Inferior parietal cortex (tissue), 1 donor: Measurements from ENCODE around the gene FADS3.
A peak's percentile ranks its signal among the peaks of the same experiment; 100 is the strongest.

Experiments used
- DNase-seq: peaks from one replicate; pipeline ENCODE4 v3.0.0-alpha.2; 2016; ENCODE audit errors: extremely low spot score

Gene FADS3

DNA sequence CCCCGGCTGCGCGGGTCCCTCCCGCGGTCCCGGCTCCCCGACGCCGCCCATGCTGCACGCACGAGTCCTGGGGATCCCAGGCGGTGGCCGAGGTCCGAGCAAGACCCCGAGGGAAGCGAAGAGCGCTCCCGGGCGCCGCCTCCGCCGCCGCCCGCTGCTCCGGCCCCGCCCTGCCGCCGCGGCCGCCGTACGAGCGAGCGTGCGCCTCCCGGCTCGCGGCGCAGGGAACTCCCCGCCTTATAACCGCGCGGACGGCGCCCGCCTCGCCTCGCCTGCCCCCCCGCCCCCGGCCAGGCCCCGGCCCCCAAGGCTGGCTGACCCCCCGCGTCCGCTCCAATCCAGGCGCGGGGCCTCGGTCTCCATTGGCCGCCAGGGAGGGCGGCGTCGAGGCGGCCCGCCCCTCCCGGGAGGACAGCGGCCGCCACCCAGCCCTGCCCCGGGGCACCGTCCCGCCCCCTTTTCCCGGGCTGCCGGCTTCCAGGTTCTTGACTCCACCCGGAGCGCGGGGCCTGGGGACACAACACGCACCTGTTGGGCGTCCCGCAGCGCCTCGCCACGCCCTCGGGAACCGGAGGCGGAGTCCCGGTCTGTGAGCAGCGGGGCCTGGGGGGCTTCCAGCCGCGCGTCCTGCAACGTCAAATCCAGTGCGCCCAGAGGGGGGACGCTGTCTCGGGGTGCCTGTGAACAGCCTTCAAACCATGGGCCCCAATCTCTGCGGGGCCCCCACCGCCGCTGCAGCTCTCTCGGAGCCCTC lies at the start of gene FADS3:
Gene FADS3 (minus strand): TSS at position 215 of the 754 bp plus-strand sequence. CDS start 164 bp downstream, at position 51.
- DNase-seq: peak; percentile 75

- DNase-seq: no peak
Observed at GRCh38 chr11:61940466-61940865, 49.1 kb upstream of the FADS3 start.

- no peak for DNase-seq
Observed at GRCh38 chr11:61935861-61936260, 44.5 kb upstream of the FADS3 start.

GRCh38 chr11:61930933-61931332 lies 39.6 kb upstream of the FADS3 start:
- DNase-seq: no peak

- DNase-seq: no peak
Observed at GRCh38 chr11:61928606-61929005, 37.3 kb upstream of the FADS3 start.

DNA sequence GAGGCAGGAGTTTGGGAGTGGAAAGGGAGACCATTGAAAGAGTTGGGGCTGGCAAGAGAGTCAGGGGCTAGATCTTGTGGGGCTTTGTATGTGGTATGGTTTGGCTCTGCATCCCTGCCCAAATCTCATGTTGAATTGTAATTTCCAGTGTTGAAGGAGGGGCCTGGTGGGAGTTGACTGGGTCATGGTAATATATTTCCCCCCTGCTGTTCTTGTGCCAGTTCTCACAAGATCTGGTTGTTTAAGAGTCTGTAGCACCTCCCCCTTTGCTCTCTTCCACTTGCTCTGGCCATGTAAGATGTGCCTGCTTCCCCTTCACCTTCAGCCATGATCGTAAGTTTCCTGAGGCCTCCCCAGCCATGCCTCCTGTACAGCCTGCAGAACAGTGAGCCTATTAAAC lies 36.2 kb upstream of the FADS3 start:
- no peak for DNase-seq

DNA sequence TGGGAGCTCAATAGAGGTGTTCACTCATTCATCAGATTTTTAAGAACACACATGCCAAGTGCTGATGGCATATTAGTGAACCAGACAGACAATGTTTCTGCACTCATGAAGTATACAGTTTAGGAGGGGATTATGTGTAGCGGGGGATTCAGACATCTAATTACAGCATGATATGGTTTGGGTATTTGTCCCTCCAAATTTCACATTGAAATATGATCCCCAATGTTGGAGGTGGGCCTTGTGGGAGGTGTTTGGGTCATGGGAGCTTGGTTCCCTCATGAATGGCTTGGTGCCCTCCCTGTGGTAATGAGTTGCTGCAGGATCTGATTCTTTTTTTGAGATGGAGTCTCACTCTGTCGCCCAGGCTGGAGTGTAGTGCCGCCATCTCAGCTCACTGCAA lies 34.9 kb upstream of the FADS3 start:
- DNase-seq: no peak

- no peak for DNase-seq
Observed at GRCh38 chr11:61925736-61926135, 34.4 kb upstream of the FADS3 start.

DNA sequence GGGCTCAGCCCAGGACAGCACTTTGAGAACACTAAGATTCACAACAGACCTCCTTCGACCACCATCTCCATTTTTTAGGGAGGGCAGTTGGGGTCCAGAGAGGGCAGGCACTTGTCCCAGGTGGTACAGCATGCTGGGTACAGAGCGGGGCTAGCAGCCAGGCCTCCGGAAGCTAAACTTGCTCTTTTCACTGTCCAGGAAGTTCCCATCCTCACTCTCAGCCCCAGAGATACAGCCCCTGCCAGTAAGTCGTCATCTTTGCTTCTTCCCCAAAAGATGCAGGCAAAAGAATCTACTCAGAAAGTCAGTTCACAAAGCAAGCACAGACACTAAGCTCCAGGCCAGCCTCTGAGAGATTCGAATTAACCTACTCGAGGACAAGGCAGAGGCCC lies 32.7 kb upstream of the FADS3 start:
- no peak for DNase-seq

DNA sequence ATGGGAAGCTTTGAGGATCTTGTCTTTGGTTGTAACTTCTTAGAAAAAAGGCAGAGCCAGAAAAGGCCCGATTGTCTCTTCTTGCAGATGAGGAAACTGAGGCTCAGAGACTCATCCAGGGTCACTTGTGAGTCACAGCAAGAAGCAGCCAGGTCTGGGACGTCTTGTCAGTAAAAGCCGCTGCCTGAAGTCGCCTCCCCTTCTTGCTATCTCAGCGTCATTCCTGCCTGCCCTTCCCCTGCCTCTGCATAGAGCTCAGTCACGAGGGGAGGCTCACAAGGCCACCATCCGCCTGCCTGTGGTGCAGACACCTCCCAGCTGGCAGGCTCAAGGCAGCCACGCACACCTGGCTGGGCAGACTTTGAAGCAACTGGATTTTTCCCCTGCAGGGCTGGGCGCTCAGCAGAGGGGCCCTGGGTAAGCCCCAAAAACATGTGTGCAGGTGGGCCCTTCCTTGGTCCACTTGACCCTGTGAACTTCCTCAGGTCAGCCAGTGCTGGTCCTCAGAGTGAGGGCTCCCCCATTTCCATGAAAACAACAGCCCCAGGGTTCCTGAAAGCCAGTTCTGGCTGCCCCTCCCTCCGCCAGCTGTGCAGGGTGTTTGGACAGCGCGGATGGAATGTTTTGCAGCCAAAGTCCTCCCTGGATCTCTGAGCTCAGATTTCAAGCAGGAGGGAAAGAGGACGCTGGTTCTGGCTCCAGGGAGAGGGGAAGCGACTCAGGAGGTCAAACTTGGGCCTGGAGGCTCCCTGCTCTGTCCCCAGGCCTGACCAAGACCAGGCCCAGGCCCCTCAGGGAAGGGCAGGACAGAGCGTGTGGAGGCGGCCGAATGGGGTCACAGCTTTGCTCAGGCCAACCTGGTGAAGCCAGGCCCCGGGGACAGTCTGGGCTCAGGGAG lies 32.1 kb upstream of the FADS3 start:
- DNase-seq: no peak

GRCh38 chr11:61922539-61922938 lies 31.2 kb upstream of the FADS3 start:
- DNase-seq: no peak

DNA sequence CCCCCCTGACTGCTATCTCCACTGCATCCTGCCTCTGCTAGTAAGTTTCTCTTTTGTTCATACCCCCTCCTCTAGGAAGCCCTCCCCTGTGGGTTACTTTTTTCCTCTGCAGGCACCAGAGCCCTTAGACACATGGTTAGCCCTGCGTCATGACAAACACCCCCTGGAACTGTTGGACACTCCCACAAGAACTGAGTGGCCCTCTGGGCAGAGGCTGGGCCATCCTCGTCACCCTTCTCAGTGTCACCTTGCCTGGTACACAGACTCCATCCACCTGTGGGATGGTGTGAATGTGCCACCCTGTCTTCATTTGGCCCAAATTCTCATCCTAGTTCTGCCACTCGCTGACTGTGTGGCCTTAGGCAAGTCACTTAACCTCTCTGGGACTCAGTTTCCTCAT lies 30.1 kb upstream of the FADS3 start:
- DNase-seq: no peak

- no peak for DNase-seq
Observed at GRCh38 chr11:61919705-61920631, 28.6 kb upstream of the FADS3 start.

DNA sequence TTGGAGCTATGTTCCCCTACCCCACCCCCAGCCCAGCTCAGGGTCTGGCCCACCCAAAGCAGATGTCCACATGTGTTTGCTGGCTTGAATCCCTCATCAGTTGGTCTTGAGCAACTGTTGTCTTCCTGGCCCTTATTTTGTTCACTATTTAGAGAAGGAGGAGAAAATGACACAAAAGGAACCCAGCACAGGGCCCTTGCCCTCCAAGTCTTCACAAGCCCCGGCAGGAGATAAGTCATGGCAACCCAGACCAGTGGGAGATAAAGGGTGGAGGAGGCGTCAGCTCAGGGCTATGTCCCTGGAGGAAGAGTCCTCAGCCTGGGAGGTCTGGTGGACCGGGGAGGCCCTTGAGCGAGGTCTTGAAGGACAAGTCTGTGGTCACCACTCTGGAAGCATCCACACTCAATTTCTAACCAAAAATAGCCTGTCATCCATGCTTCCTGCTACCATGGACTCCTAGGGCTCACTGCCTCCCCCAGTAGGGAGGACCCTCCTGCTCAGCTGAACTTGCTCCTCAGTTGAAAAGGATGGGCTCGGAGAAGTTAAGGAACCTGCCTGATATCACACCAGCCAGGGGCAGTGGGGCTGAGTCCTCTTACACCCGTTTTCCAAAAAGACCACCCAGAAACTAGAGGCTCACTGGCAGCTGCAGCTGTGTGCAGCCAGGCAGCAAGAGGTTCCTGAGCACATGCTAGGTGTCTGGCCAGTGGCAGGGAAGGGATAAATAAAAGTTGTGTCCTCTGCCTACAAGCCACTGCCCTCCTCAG lies 27.8 kb upstream of the FADS3 start:
- DNase-seq: no peak

GRCh38 chr11:61918251-61918937 lies 27.0 kb upstream of the FADS3 start:
- DNase-seq: no peak

GRCh38 chr11:61917334-61918109 lies 26.2 kb upstream of the FADS3 start, which contains the start of gene RAB3IL1:
Gene RAB3IL1 (minus strand): TSS chr11:61917566. CDS start chr11:61917367, 199 bp downstream.
- peak; percentile 38 for DNase-seq

DNA sequence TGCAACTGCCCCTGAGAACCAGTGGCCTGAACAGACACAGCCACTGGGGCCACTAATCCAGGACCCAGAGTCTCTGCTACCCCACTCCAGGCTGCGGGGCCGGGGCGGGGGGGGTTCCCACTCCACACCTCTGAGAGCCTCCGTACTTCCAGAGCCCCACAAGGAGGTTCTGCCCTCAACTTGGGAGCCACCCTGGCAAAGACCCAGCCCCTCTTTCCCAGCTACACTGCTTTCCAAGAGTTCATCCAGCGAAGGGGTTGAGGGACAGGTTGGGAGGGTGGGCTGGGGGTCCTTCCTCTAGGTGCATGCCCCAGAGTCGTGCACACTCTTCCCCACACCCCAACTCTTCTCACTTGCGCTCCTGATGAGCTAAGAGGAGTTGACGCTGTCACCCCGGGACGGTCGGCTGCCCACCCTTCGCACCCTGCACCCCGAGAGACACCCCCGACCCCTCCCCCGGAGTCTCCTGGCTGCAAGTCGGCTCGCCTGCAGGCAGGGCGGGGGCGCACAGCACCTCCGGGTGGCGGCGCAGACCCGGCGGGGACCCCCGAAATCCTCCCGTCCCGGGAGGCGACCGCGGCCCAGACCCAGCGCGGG lies 25.5 kb upstream of the FADS3 start:
- DNase-seq: no peak

DNA sequence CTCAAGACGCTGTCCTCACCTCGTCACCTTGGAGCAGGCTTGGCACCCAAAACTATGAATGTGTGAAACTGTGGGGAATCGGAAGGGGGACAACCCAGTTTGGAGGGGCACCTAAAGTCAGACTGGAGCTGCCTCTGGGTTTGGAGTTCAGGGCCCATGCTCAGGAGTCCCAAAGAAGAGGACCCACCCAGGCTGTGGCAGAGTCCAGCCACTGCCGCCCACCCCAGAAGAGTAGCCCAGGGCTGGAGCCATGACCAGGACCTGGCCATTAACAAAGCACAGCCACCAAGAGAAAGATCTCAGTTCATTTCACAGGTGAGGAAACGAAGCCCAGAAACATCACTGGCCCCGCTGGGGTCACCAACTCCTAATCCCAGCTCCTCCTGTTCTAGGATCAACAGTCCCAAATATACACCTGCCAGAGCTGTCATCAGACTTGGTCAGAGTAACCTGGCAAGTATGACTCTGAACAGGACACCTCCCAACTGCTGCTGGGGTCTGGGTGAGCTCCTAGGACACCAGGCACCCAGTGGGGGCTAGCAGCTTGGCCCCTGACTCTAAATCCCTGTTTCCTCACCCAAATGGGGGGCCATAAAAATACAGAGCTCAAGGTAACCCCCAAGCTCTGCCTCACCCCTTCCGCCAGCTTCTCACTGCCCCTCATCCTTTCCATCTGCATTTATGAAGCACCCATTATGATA lies 23.3 kb upstream of the FADS3 start:
- DNase-seq: no peak
